ENCODE results near the gene CACNA1H. TPM values are rescaled to one million over a fixed set of nuclear protein-coding genes. Genes with fewer than 3 reads are reported as not detected.
"Not testable (repeated sequence)": the region's sequence is repeated elsewhere in the genome, so short reads cannot be mapped to it uniquely, and the experiment has no call there.

The CACNA1H gene
- polyA plus RNA-seq, 1 donor: 9.8 TPM

- Histone ChIP-seq H3K27me3 (ENCODE audit: control insufficient read depth, insufficient read depth, low read length) (no peaks in the 10 kb centered on the region), H3K4me1 (ENCODE audit: control insufficient read depth, insufficient read depth, low read length) (peaks cover 8% of the 10 kb centered on the region), H3K36me3 (ENCODE audit: control insufficient read depth, insufficient read depth, low read length) (peaks cover 2% of the 10 kb centered on the region), H3K27ac (ENCODE audit: low read length) (no peak overlapping the region), H3K4me3 (ENCODE audit: low read length) (no peak overlapping the region), H3K9me3 (ENCODE audit: control insufficient read depth, low read depth, low read length) (no peaks in the 10 kb centered on the region)
- no CpG with 5 or more reads among the region's 55 CpGs for WGBS (ENCODE audit: insufficient coverage, low lambda C conversion rate)
- DNase-seq: no peak
Measured at GRCh38 chr16:1220098-1220728, 67.3 kb downstream of the CACNA1H start.

GRCh38 chr16:1220841-1221627 is 68.1 kb downstream of the CACNA1H start:
- Histone ChIP-seq H3K4me1 (ENCODE audit: control insufficient read depth, insufficient read depth, low read length) (peaks cover 14% of the 10 kb centered on the region), H3K9me3 (ENCODE audit: control insufficient read depth, low read depth, low read length) (no peaks in the 10 kb centered on the region), H3K27ac (ENCODE audit: low read length) (no peak overlapping the region), H3K4me3 (ENCODE audit: low read length) (no peak overlapping the region), H3K27me3 (ENCODE audit: control insufficient read depth, insufficient read depth, low read length) (no peaks in the 10 kb centered on the region), H3K36me3 (ENCODE audit: control insufficient read depth, insufficient read depth, low read length) (peaks cover 2% of the 10 kb centered on the region)
- no CpG with 5 or more reads among the region's 48 CpGs for WGBS (ENCODE audit: insufficient coverage, low lambda C conversion rate)
- no peak for DNase-seq

- DNase-seq: no peak
- H3K4me3 ChIP-seq (ENCODE audit: low read length): no peak overlapping the region
- H3K4me1 ChIP-seq (ENCODE audit: control insufficient read depth, insufficient read depth, low read length): peaks cover 14% of the 10 kb centered on the region
- peaks cover 2% of the 10 kb centered on the region for H3K36me3 ChIP-seq (ENCODE audit: control insufficient read depth, insufficient read depth, low read length)
- H3K27ac ChIP-seq (ENCODE audit: low read length): no peak overlapping the region
- no peaks in the 10 kb centered on the region for H3K27me3 ChIP-seq (ENCODE audit: control insufficient read depth, insufficient read depth, low read length)
- no CpG with 5 or more reads among the region's 40 CpGs for WGBS (ENCODE audit: insufficient coverage, low lambda C conversion rate)
- H3K9me3 ChIP-seq (ENCODE audit: control insufficient read depth, low read depth, low read length): no peaks in the 10 kb centered on the region
Measured at GRCh38 chr16:1221628-1222552, 69.0 kb downstream of the CACNA1H start.

- H3K27ac ChIP-seq (ENCODE audit: low read length): no peak overlapping the region
- H3K4me1 ChIP-seq (ENCODE audit: control insufficient read depth, insufficient read depth, low read length): peaks cover 14% of the 10 kb centered on the region
- WGBS (ENCODE audit: insufficient coverage, low lambda C conversion rate): no CpG with 5 or more reads among the region's 25 CpGs
- H3K4me3 ChIP-seq (ENCODE audit: low read length): no peak overlapping the region
- peaks cover 2% of the 10 kb centered on the region for H3K36me3 ChIP-seq (ENCODE audit: control insufficient read depth, insufficient read depth, low read length)
- H3K9me3 ChIP-seq (ENCODE audit: control insufficient read depth, low read depth, low read length): no peaks in the 10 kb centered on the region
- H3K27me3 ChIP-seq (ENCODE audit: control insufficient read depth, insufficient read depth, low read length): no peaks in the 10 kb centered on the region
- no peak for DNase-seq
Measured at GRCh38 chr16:1222553-1223354, 69.8 kb downstream of the CACNA1H start.

- Histone ChIP-seq H3K9me3 (ENCODE audit: control insufficient read depth, low read depth, low read length) (no peaks in the 10 kb centered on the region), H3K4me1 (ENCODE audit: control insufficient read depth, insufficient read depth, low read length) (peaks cover 14% of the 10 kb centered on the region), H3K27me3 (ENCODE audit: control insufficient read depth, insufficient read depth, low read length) (no peaks in the 10 kb centered on the region), H3K4me3 (ENCODE audit: low read length) (no peak overlapping the region), H3K36me3 (ENCODE audit: control insufficient read depth, insufficient read depth, low read length) (peaks cover 2% of the 10 kb centered on the region), H3K27ac (ENCODE audit: low read length) (no peak overlapping the region)
- peak; percentile 26 to 32 for DNase-seq
- no CpG with 5 or more reads among the region's 38 CpGs for WGBS (ENCODE audit: insufficient coverage, low lambda C conversion rate)
Measured at GRCh38 chr16:1223355-1224214, 70.7 kb downstream of the CACNA1H start.

DNA sequence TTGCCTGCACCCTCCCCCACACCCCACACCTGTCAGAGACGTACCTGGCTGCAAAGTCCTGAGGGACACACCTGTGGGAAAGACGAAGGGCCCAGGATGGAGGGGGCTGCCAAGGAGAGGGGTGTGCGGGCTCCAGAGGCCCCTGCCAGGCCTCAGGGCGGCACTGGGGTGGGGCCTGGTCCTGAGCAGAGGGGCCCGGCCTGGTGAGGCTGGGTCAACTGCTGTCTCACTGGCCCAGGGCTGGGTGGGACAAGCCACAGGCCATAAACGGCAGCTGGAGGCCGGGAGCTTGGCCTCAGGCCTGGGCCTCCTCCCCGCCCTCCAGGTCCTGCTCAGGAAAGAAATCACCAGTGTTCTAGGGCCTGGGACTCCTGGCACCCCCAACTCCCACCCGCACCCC is 71.7 kb downstream of the CACNA1H start:
- DNase-seq: peak; percentile 18 to 45
- Histone ChIP-seq H3K36me3 (ENCODE audit: control insufficient read depth, insufficient read depth, low read length) (no peaks in the 10 kb centered on the region), H3K9me3 (ENCODE audit: control insufficient read depth, low read depth, low read length) (no peaks in the 10 kb centered on the region), H3K27ac (ENCODE audit: low read length) (no peak overlapping the region), H3K4me3 (ENCODE audit: low read length) (no peak overlapping the region), H3K4me1 (ENCODE audit: control insufficient read depth, insufficient read depth, low read length) (peaks cover 14% of the 10 kb centered on the region), H3K27me3 (ENCODE audit: control insufficient read depth, insufficient read depth, low read length) (no peaks in the 10 kb centered on the region)
- no CpG with 5 or more reads among the region's 9 CpGs for WGBS (ENCODE audit: insufficient coverage, low lambda C conversion rate)

GRCh38 chr16:1225051-1225451 is 72.1 kb downstream of the CACNA1H start, which contains the start of gene TPSG1:
TPSG1 (minus strand) TSS chr16:1225268; CDS start chr16:1225252, 16 bp downstream.
- Histone ChIP-seq H3K4me1 (ENCODE audit: control insufficient read depth, insufficient read depth, low read length) (peaks cover 14% of the 10 kb centered on the region), H3K4me3 (ENCODE audit: low read length) (no peak within 1 kb of the TSS), H3K27ac (ENCODE audit: low read length) (no peak within 1 kb of the TSS), H3K36me3 (ENCODE audit: control insufficient read depth, insufficient read depth, low read length) (no peaks in the 10 kb centered on the region), H3K9me3 (ENCODE audit: control insufficient read depth, low read depth, low read length) (no peaks in the 10 kb centered on the region), H3K27me3 (ENCODE audit: control insufficient read depth, insufficient read depth, low read length) (no peaks in the 10 kb centered on the region)
- no CpG with 5 or more reads among the region's 10 CpGs for WGBS (ENCODE audit: insufficient coverage, low lambda C conversion rate)
- peak; percentile 56 to 77 for DNase-seq

- not testable (repeated sequence) for H3K4me3 ChIP-seq (ENCODE audit: low read length); H3K27me3 ChIP-seq (ENCODE audit: control insufficient read depth, insufficient read depth, low read length); H3K9me3 ChIP-seq (ENCODE audit: control insufficient read depth, low read depth, low read length); H3K27ac ChIP-seq (ENCODE audit: low read length); DNase-seq; H3K36me3 ChIP-seq (ENCODE audit: control insufficient read depth, insufficient read depth, low read length)
- WGBS (ENCODE audit: insufficient coverage, low lambda C conversion rate): no CpG with 5 or more reads among the region's 24 CpGs
- peaks cover 14% of the 10 kb centered on the region for H3K4me1 ChIP-seq (ENCODE audit: control insufficient read depth, insufficient read depth, low read length)
Measured at GRCh38 chr16:1225728-1226311, 72.9 kb downstream of the CACNA1H start.

GRCh38 chr16:1226692-1227091 is 73.8 kb downstream of the CACNA1H start:
- peaks cover 14% of the 10 kb centered on the region for H3K4me1 ChIP-seq (ENCODE audit: control insufficient read depth, insufficient read depth, low read length)
- not testable (repeated sequence) for H3K4me3 ChIP-seq (ENCODE audit: low read length); H3K27me3 ChIP-seq (ENCODE audit: control insufficient read depth, insufficient read depth, low read length); H3K36me3 ChIP-seq (ENCODE audit: control insufficient read depth, insufficient read depth, low read length); H3K27ac ChIP-seq (ENCODE audit: low read length); H3K9me3 ChIP-seq (ENCODE audit: control insufficient read depth, low read depth, low read length); DNase-seq
- WGBS (ENCODE audit: insufficient coverage, low lambda C conversion rate): no CpG with 5 or more reads among the region's 14 CpGs
